ENCODE results near the gene ANXA8.
"Not testable (repeated sequence)": the region's sequence is repeated elsewhere in the genome, so short reads cannot be mapped to it uniquely, and the experiment has no call there.

ANXA8 gene

GRCh38 chr10:47483923-47484322, at the start of gene ANXA8:
Gene ANXA8 (minus strand): TSS chr10:47484115. CDS start chr10:47483933, 182 bp downstream.
- not testable (repeated sequence) for DNase-seq

- DNase-seq, result not testable (repeated sequence)
Measured at GRCh38 chr10:47523475-47523874, 39.6 kb upstream of the ANXA8 start, which contains the start of gene AGAP9. Gene AGAP9 (minus strand): TSS chr10:47523638. CDS start chr10:47523526, 112 bp downstream.

- DNase-seq, result not testable (repeated sequence)
Measured at GRCh38 chr10:47502313-47502712, 18.4 kb upstream of the ANXA8 start.

- not testable (repeated sequence) for DNase-seq
Measured at GRCh38 chr10:47494226-47494625, 10.3 kb upstream of the ANXA8 start.

GRCh38 chr10:47491600-47491999, 7.7 kb upstream of the ANXA8 start, which contains the start of gene FAM25G:
Gene FAM25G (minus strand): TSS chr10:47491700. CDS start chr10:47491674, 26 bp downstream.
- not testable (repeated sequence) for DNase-seq

GRCh38 chr10:47489630-47490029, 5.7 kb upstream of the ANXA8 start:
- DNase-seq, result not testable (repeated sequence)

GRCh38 chr10:47485943-47486342, 2.0 kb upstream of the ANXA8 start:
- DNase-seq, result not testable (repeated sequence)

GRCh38 chr10:47484786-47485185, 871 bp upstream of the ANXA8 start:
- DNase-seq, result not testable (repeated sequence)

GRCh38 chr10:47482367-47482766, 1.5 kb downstream of the ANXA8 start:
- DNase-seq, result not testable (repeated sequence)

GRCh38 chr10:47481768-47482181, 2.1 kb downstream of the ANXA8 start:
- not testable (repeated sequence) for DNase-seq

- DNase-seq, result not testable (repeated sequence)
Measured at GRCh38 chr10:47481182-47481766, 2.6 kb downstream of the ANXA8 start.

- DNase-seq, result not testable (repeated sequence)
Measured at GRCh38 chr10:47480133-47480532, 3.8 kb downstream of the ANXA8 start.

- not testable (repeated sequence) for DNase-seq
Measured at GRCh38 chr10:47478114-47478513, 5.8 kb downstream of the ANXA8 start.

GRCh38 chr10:47477078-47477477, 6.8 kb downstream of the ANXA8 start:
- DNase-seq, result not testable (repeated sequence)

GRCh38 chr10:47475101-47475500, 8.8 kb downstream of the ANXA8 start:
- not testable (repeated sequence) for DNase-seq

- not testable (repeated sequence) for DNase-seq
Measured at GRCh38 chr10:47473516-47473915, 10.4 kb downstream of the ANXA8 start.

GRCh38 chr10:47472647-47473046, 11.3 kb downstream of the ANXA8 start:
- DNase-seq, result not testable (repeated sequence)

- not testable (repeated sequence) for DNase-seq
Measured at GRCh38 chr10:47472072-47472471, 11.8 kb downstream of the ANXA8 start.

- DNase-seq, result not testable (repeated sequence)
Measured at GRCh38 chr10:47468731-47469528, 15.0 kb downstream of the ANXA8 start.

GRCh38 chr10:47467957-47468356, 16.0 kb downstream of the ANXA8 start:
- not testable (repeated sequence) for DNase-seq

GRCh38 chr10:47467458-47467857, 16.5 kb downstream of the ANXA8 start:
- DNase-seq, result not testable (repeated sequence)

GRCh38 chr10:47465216-47465917, 18.5 kb downstream of the ANXA8 start:
- DNase-seq, result not testable (repeated sequence)
